ENCODE data around the gene COL25A1.

DNA sequence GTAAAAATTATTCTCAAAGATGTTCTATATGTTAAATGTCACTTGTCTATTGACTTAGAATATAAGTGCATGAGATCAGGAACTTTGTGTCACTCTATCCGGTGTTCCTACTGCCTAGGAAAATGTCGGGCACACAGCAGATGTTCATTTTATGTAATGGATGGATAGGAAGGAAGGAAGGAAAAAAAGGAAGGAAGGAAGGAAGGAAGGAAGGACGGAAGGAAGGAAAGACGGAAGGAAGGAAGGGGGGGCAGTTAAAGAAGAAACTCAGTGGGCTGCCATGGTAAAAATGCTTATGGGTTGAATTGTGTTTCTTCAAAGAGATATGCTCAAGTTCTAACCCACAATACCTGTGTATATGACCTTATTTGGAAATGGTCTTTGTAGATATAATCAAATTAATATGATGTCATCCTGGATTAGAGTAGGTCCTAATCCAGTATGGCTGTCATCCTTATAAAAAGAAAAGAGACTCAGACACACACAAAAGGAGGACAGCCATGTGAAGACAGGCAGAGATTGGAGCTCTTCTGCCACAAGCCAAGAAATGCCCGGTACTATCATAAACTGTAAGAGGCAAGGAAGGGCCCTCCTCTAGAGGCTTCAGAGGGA, 86.3 kb downstream of the COL25A1 start:
- TF ChIP-seq, protein P1, sequence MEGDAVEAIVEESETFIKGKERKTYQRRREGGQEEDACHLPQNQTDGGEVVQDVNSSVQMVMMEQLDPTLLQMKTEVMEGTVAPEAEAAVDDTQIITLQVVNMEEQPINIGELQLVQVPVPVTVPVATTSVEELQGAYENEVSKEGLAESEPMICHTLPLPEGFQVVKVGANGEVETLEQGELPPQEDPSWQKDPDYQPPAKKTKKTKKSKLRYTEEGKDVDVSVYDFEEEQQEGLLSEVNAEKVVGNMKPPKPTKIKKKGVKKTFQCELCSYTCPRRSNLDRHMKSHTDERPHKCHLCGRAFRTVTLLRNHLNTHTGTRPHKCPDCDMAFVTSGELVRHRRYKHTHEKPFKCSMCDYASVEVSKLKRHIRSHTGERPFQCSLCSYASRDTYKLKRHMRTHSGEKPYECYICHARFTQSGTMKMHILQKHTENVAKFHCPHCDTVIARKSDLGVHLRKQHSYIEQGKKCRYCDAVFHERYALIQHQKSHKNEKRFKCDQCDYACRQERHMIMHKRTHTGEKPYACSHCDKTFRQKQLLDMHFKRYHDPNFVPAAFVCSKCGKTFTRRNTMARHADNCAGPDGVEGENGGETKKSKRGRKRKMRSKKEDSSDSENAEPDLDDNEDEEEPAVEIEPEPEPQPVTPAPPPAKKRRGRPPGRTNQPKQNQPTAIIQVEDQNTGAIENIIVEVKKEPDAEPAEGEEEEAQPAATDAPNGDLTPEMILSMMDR (IDR thresholded peaks at IDR 0.05; ENCODE audit: insufficient read depth, low read depth, low read length) = no peak
- TF ChIP-seq EZH2 (IDR thresholded peaks at IDR 0.05; ENCODE audit: insufficient read depth, low read length) = no peak

All from astrocyte (in vitro differentiated cells and primary cell).